K562 (cell line): ENCODE data around the gene ADGRB3. TPM values are rescaled to one million over a fixed set of nuclear protein-coding genes. Genes with fewer than 3 reads are reported as not detected.
A peak's percentile ranks its signal among the peaks of the same experiment; 100 is the strongest.

ENCODE experiments used
- ATAC-seq: fragments of 200-7000 bp; cut with Tn5 transposase; 3 replicates; pipeline ENCODE4 v1.9.1; 2020; ENCODE audit warnings: moderate library complexity
- BruUV-seq: library from RNA; stranded (reverse); fragments of 400-500 nt; replicated peaks from 2 replicates; lab custom pipeline; 2021; lab: Mats Ljungman, UMichigan
- CTCF ChIA-PET: fragments of 300-600 bp; formaldehyde crosslinking; extraction: SDS; loops from one replicate; lab custom pipeline; 2021; ENCODE audit warnings: low intra/inter-chr PET ratio; lab: Yijun Ruan, JAX
- POLR2A ChIA-PET: fragments of 300-600, 350-650 bp; sonication (Branson Sonifier 250); formaldehyde crosslinking; extraction: SDS; loops from one replicate; lab custom pipeline; 2021; ENCODE audit warnings: antibody characterized with exemption, inconsistent platforms; lab: Yijun Ruan, JAX
- DNase-seq, 4 experiments: peaks; one replicate each; pipeline versions ENCODE4 v3.0.0 to v3.0.0-alpha.2; 2011 to 2018; ENCODE audit warnings: low spot score in 3 of 4, mixed read lengths in 3 of 4; ENCODE audit errors: extremely low read depth in 1 of 4
- FAIRE-seq: peaks from 2 replicates; lab custom pipeline; 2011; peaks lifted over from hg19 to GRCh38; lab: Jason Lieb, UNC
- H2AFZ ChIP-seq: 2 replicates; pipeline ENCODE4 v1.6.0; 2011; ENCODE audit warnings: low read depth, low read length, control low read depth, inconsistent platforms
- H3K27ac ChIP-seq: fragments of 200-600 bp; 3 replicates; pipeline ENCODE4 v1.8.0; 2011; ENCODE audit warnings: low read depth, mild to moderate bottlenecking, control low read depth, inconsistent platforms, low read length, moderate library complexity, mixed read lengths; ENCODE audit errors: extremely low read depth
- H3K27me3 ChIP-seq, 2 experiments: fragments of 300-600 bp in 1 of 2; 2 replicates in 1 of 2; 3 replicates in 1 of 2; pipeline versions ENCODE4 v1.6.0 to v1.8.0; 2011; ENCODE audit warnings: inconsistent platforms in 2 of 2, low read length in 2 of 2, mild to moderate bottlenecking in 1 of 2, mixed read lengths in 1 of 2, moderate library complexity in 1 of 2; ENCODE audit not compliant: control insufficient read depth in 2 of 2, insufficient read depth in 2 of 2
- H3K36me3 ChIP-seq: fragments of 300-600 bp; 3 replicates; pipeline ENCODE4 v1.8.0; 2011; ENCODE audit warnings: mild to moderate bottlenecking, low read length, inconsistent platforms; ENCODE audit not compliant: control insufficient read depth, insufficient read depth
- H3K4me1 ChIP-seq, 2 experiments: fragments of 200-600 bp in 1 of 2; replicated peaks in 1 of 2; 2 replicates in 1 of 2; 3 replicates in 1 of 2; pipeline versions ENCODE4 v1.5.1 to v1.8.0; 2011; ENCODE audit warnings: inconsistent platforms in 2 of 2, low read length in 2 of 2, mild to moderate bottlenecking in 1 of 2, mixed read lengths in 1 of 2, moderate library complexity in 1 of 2; ENCODE audit not compliant: control insufficient read depth in 2 of 2, insufficient read depth in 2 of 2
- H3K4me2 ChIP-seq: 2 replicates; pipeline ENCODE4 v1.6.1; 2011; ENCODE audit warnings: low read length, control low read depth, inconsistent platforms, mixed read lengths; ENCODE audit not compliant: insufficient read depth
- H3K4me3 ChIP-seq: fragments of 200-600 bp; sonication (generic), shearing (Covaris generic); 2 replicates; pipeline ENCODE4 v1.5.1; 2016; ENCODE audit warnings: control low read depth, inconsistent platforms
- H3K79me2 ChIP-seq: fragments of 200-600 bp; 3 replicates; pipeline ENCODE4 v1.8.0; 2011; ENCODE audit warnings: low read length, inconsistent platforms; ENCODE audit not compliant: control insufficient read depth, insufficient read depth
- H3K9ac ChIP-seq, 2 experiments: 2 replicates each; pipeline versions ENCODE4 v1.6.0 to v1.6.1; 2011; ENCODE audit warnings: low read depth in 2 of 2, low read length in 2 of 2, control low read depth in 1 of 2, inconsistent platforms in 1 of 2, mild to moderate bottlenecking in 1 of 2, mixed read lengths in 1 of 2; ENCODE audit not compliant: insufficient read depth in 1 of 2
- H3K9me1 ChIP-seq: one replicate; pipeline ENCODE4 v1.6.0; 2011; ENCODE audit warnings: inconsistent platforms, mild to moderate bottlenecking, low read length, moderate library complexity; ENCODE audit not compliant: control insufficient read depth, insufficient read depth
- H3K9me3 ChIP-seq: replicated peaks from 2 replicates; pipeline ENCODE4 v1.5.1; 2011; ENCODE audit warnings: low read depth, low read length, inconsistent platforms; ENCODE audit not compliant: control insufficient read depth, insufficient read depth
- H4K20me1 ChIP-seq: replicated peaks from 2 replicates; pipeline ENCODE4 v1.6.1; 2011; ENCODE audit warnings: low read length, inconsistent platforms, mixed read lengths; ENCODE audit not compliant: control insufficient read depth, insufficient read depth
- CHD1 ChIP-seq: fragments of 200-600 bp; sonication (generic); IDR thresholded peaks from one replicate; pipeline ENCODE4 v1.6.1; 2012; ENCODE audit warnings: mild to moderate bottlenecking, moderate library complexity, low read length, inconsistent platforms
- CTCF ChIP-seq, 3 experiments: IDR thresholded peaks in 2 of 3; conservative IDR thresholded peaks in 1 of 3; 2 replicates each; pipeline ENCODE4 v1.5.1; 2011 to 2012; ENCODE audit warnings: low read length in 3 of 3, mild to moderate bottlenecking in 3 of 3, control low read depth in 2 of 3, improper control_type of control experiment in 1 of 3, inconsistent platforms in 1 of 3, low read depth in 1 of 3, mixed read lengths in 1 of 3, moderate library complexity in 1 of 3; ENCODE audit not compliant: insufficient read depth in 2 of 3
- DLX4 ChIP-seq: fragments of 250-450 bp; sonication (Bioruptor Pico); IDR thresholded peaks from 2 replicates; pipeline ENCODE4 v1.6.1; 2021; ENCODE audit warnings: mild to moderate bottlenecking
- KLF1 ChIP-seq: fragments of 450-650 bp; IDR thresholded peaks from 2 replicates; pipeline ENCODE4 v1.6.1; 2016; ENCODE audit warnings: missing genetic modification characterization, missing compliant biosample characterization
- RAD21 ChIP-seq, 2 experiments: fragments of 250-450 bp in 1 of 2; fragments of 450-650 bp in 1 of 2; sonication (Bioruptor Pico) in 1 of 2; formaldehyde crosslinking in 1 of 2; IDR thresholded peaks in 1 of 2; conservative IDR thresholded peaks in 1 of 2; 2 replicates each; pipeline versions ENCODE4 v1.4.0 to v1.8.0; 2020 to 2022; ENCODE audit warnings: mild to moderate bottlenecking in 2 of 2, moderate library complexity in 1 of 2
- RBM34 ChIP-seq: fragments of 200-400 bp; formaldehyde crosslinking; IDR thresholded peaks from 2 replicates; pipeline ENCODE4 v1.6.1; 2018; ENCODE audit warnings: low read length, borderline replicate concordance; ENCODE audit not compliant: insufficient read depth
- RERE ChIP-seq: sonication (generic); formaldehyde crosslinking; IDR thresholded peaks from 2 replicates; pipeline ENCODE4 v1.8.0; 2023; ENCODE audit warnings: missing genetic modification reagents, mild to moderate bottlenecking, borderline replicate concordance
- TCF15 ChIP-seq: fragments of 250-450 bp; sonication (Bioruptor Pico); IDR thresholded peaks from 2 replicates; pipeline ENCODE4 v1.8.0; 2022; ENCODE audit warnings: moderate library complexity, mild to moderate bottlenecking, inconsistent platforms
- U2AF1 ChIP-seq: fragments of 200-400 bp; formaldehyde crosslinking; optimal IDR thresholded peaks from 2 replicates; pipeline ENCODE3; 2017; ENCODE audit warnings: mild to moderate bottlenecking, low read depth, low read length, moderate library complexity
- XRCC3 ChIP-seq: fragments of 450-650 bp; IDR thresholded peaks from 2 replicates; pipeline ENCODE4 v1.6.1; 2017; ENCODE audit warnings: mild to moderate bottlenecking, moderate library complexity
- ZNF12 ChIP-seq: sonication (generic); formaldehyde crosslinking; IDR thresholded peaks from 2 replicates; pipeline ENCODE4 v1.4.0; 2020; ENCODE audit warnings: mild to moderate bottlenecking, missing genetic modification reagents
- ZNF146 ChIP-seq: IDR thresholded peaks from one replicate; pipeline ENCODE4 v1.6.1; 2018; ENCODE audit warnings: missing compliant biosample characterization; ENCODE audit not compliant: unreplicated experiment
- ZNF695 ChIP-seq: fragments of 450-650 bp; formaldehyde crosslinking; IDR thresholded peaks from 2 replicates; pipeline ENCODE4 v1.4.0; 2020; ENCODE audit warnings: mild to moderate bottlenecking, moderate library complexity
- ZNF778 ChIP-seq: fragments of 450-650 bp; formaldehyde crosslinking; IDR thresholded peaks from 2 replicates; pipeline ENCODE4 v1.4.0; 2020; ENCODE audit warnings: mild to moderate bottlenecking, moderate library complexity
- ZSCAN32 ChIP-seq: fragments of 450-650 bp; formaldehyde crosslinking; IDR thresholded peaks from 2 replicates; pipeline ENCODE4 v1.4.0; 2020; ENCODE audit warnings: mild to moderate bottlenecking, moderate library complexity
- WGBS: fragments of 100-300 bp; shearing (Covaris generic); methylation state at CpG from one replicate; pipeline ENCODE4 v1.1.6; 2016; ENCODE audit warnings: low coverage, mixed read lengths; ENCODE audit not compliant: insufficient coverage; ENCODE audit errors: missing lambda C conversion rate; 5-methylcytosine and 5-hydroxymethylcytosine counted together
- in situ Hi-C: fragments of 300-500 bp; cut with MboI; formaldehyde crosslinking; loops from 4 replicates; pipeline ENCODE4 v1.15.0; 2018; ENCODE audit warnings: inconsistent platforms, mixed read lengths
- intact Hi-C: fragments of 100-400 bp; cut with micrococcal nuclease; formaldehyde crosslinking; loops from 2 replicates; pipeline ENCODE4 v1.14.2; 2022
- polyA plus RNA-seq, 8 experiments: library from polyadenylated mRNA; depleted of rRNA in 4 of 8; stranded (reverse) in 5 of 8; unstranded in 3 of 8; fragments of >200 nt; fragmentation: Nextera tagmentation in 2 of 8; fragmentation: Illumina TruSeq in 1 of 8; extraction: Ambion mirVana in 2 of 8; extraction: Trizol in 1 of 8; gene quantifications; 2 replicates each; pipeline versions ENCODE4 v1.2.1 to v1.2.3, GENCODE V29; 2011 to 2014; ENCODE audit warnings: inconsistent platforms in 1 of 8, missing spikeins in 1 of 8
- total RNA-seq, 7 experiments: library from RNA; depleted of rRNA in 6 of 7; stranded (reverse); fragments of >200 nt in 6 of 7; fragmentation: Illumina TruSeq in 2 of 7; extraction: Trizol in 2 of 7; gene quantifications; 2 replicates each; pipeline versions ENCODE4 v1.2.1 to v1.2.3, GENCODE V29; 2011 to 2021; ENCODE audit warnings: low replicate concordance in 1 of 7

The ADGRB3 gene
- total and polyA plus RNA-seq, 9 of the 15 experiments (the other 6 are each of a cell fraction or from before 2014, with no cell fraction given) = 0.90 to 7.8 (median 2.4) TPM

GRCh38 chr6:68975064-68975463 lies 340.0 kb downstream of the ADGRB3 start:
- Histone ChIP-seq H2AFZ (no peak overlapping the region), H3K36me3 (no peaks in the 10 kb centered on the region), H4K20me1 (no peaks in the 10 kb centered on the region), H3K9me3 (no peaks in the 10 kb centered on the region), H3K79me2 (no peaks in the 10 kb centered on the region), H3K9ac (no peak overlapping the region), H3K27ac (no peak overlapping the region), H3K4me1 (no peaks in the 10 kb centered on the region), H3K27me3 (no peaks in the 10 kb centered on the region), H3K4me2 (no peak overlapping the region), H3K9me1 (no peaks in the 10 kb centered on the region), H3K4me3 (no peak overlapping the region)
- FAIRE-seq (peak; percentile 83), DNase-seq (peak in 2 of 4 experiments; percentile 13 to 37), ATAC-seq (peak; percentile 84)
- ChIA-PET CTCF (no interaction called here), POLR2A (no interaction called here)
- intact Hi-C loops = loop anchor here (10.0 kb wide), 2 partner anchors 130 to 500 kb away; no protein-coding TSS in a partner anchor
- WGBS = 4% methylated on average over 2 of the region's 2 CpGs
- in situ Hi-C loops = no loop called here
- no TSS peak for BruUV-seq
- TF ChIP-seq DLX4 (CRISPR knock-in tag) (no peak), CTCF (IDR thresholded peaks at IDR 0.05 in 2 of 3, conservative IDR thresholded peaks at IDR 0.05 in 1 of 3; ENCODE audit: insufficient read depth in 2 of 3, low read depth in 1 of 3, low read length in 3 of 3) (peak; percentile 22 to 59 (median 49); a peak in 5 of 6 replicates), TCF15 (CRISPR knock-in tag) (no peak), RAD21 (CRISPR knock-in tag; conservative IDR thresholded peaks at IDR 0.05 in 1 of 2, IDR thresholded peaks at IDR 0.05 in 1 of 2) (peak in 1 of 2 experiments; percentile 20; a peak in 1 of 4 replicates), RBM34 (no peak), ZSCAN32 (CRISPR knock-in tag) (no peak), U2AF1 (no peak), ZNF12 (no peak), ZNF695 (CRISPR knock-in tag) (no peak), KLF1 (tag) (no peak), CHD1 (no peak), RERE (CRISPR knock-in tag) (no peak), XRCC3 (no peak), ZNF146 (no peak), ZNF778 (CRISPR knock-in tag) (no peak)
